PFSK-1 (cell line): ENCODE results near the gene TFPI.

Experiments
- POLR2AphosphoS5 ChIP-seq: IDR thresholded peaks from 2 replicates; pipeline ENCODE4 v1.6.1; 2012; ENCODE audit warnings: low read depth, mild to moderate bottlenecking, control low read depth, low read length, moderate library complexity
- REST ChIP-seq, 2 experiments: IDR thresholded peaks; 2 replicates each; pipeline versions ENCODE4 v1.6.1 to v1.8.0; 2011 to 2012; ENCODE audit warnings: low read depth in 2 of 2, low read length in 2 of 2, control low read depth in 1 of 2, inconsistent platforms in 1 of 2, mild to moderate bottlenecking in 1 of 2, moderate library complexity in 1 of 2; ENCODE audit not compliant: insufficient read depth in 1 of 2
- SIN3A ChIP-seq: IDR thresholded peaks from 2 replicates; pipeline ENCODE4 v1.6.1; 2012; ENCODE audit warnings: mild to moderate bottlenecking, low read length, moderate library complexity, borderline replicate concordance; ENCODE audit not compliant: insufficient read depth
- TAF1 ChIP-seq: IDR thresholded peaks from 2 replicates; pipeline ENCODE4 v1.6.1; 2012; ENCODE audit warnings: low read length, control low read depth, borderline replicate concordance; ENCODE audit not compliant: insufficient read depth

- TF ChIP-seq POLR2AphosphoS5 (no peak), TAF1 (no peak), REST (IDR thresholded peaks at IDR 0.05; ENCODE audit: insufficient read depth in 1 of 2, low read depth in 2 of 2, low read length in 2 of 2) (no peak), SIN3A (no peak)
These were observed 35.9 kb upstream of the TFPI start for GRCh38 chr2:187590175-187590574.
